CD8-positive, alpha-beta memory T cell (primary cell): ENCODE results near the gene CYREN. TPM values are rescaled to one million over a fixed set of nuclear protein-coding genes. Genes with fewer than 3 reads are reported as not detected.
"Not testable (repeated sequence)": the region's sequence is repeated elsewhere in the genome, so short reads cannot be mapped to it uniquely, and the experiment has no call there.

Experiments used
- CTCF ChIA-PET: fragments of 350-600 bp; sonication (Branson Sonifier 250); formaldehyde crosslinking; loops from one replicate; lab custom pipeline; 2021; ENCODE audit warnings: antibody characterized with exemption; lab: Charles Lee
- POLR2A ChIA-PET: fragments of 350-600 bp; sonication (Branson Sonifier 250); formaldehyde crosslinking; loops from one replicate; lab custom pipeline; 2021; ENCODE audit warnings: antibody characterized with exemption; lab: Charles Lee
- DNase-seq, 5 donors: peaks; one replicate each; pipeline versions ENCODE4 v3.0.0 to v3.0.0-alpha.2; 2020 to 2022; ENCODE audit warnings: mixed read lengths in 1 of 5
- H3K27ac ChIP-seq: one replicate; pipeline ENCODE4 v1.7.0; 2013; ENCODE audit warnings: low read depth, mild to moderate bottlenecking, low read length, moderate library complexity
- H3K27me3 ChIP-seq: 2 replicates; pipeline ENCODE4 v1.7.0; 2013; ENCODE audit warnings: low read length, mild to moderate bottlenecking; ENCODE audit not compliant: insufficient read depth, poor library complexity, severe bottlenecking
- H3K36me3 ChIP-seq: 2 replicates; pipeline ENCODE4 v1.7.0; 2013; ENCODE audit warnings: mild to moderate bottlenecking, low read length, moderate library complexity; ENCODE audit not compliant: insufficient read depth
- H3K4me1 ChIP-seq: 2 replicates; pipeline ENCODE4 v1.7.0; 2013; ENCODE audit warnings: mild to moderate bottlenecking, low read length, moderate library complexity; ENCODE audit not compliant: insufficient read depth
- H3K4me3 ChIP-seq: 2 replicates; pipeline ENCODE4 v1.7.0; 2013; ENCODE audit warnings: mild to moderate bottlenecking, low read length
- H3K9me3 ChIP-seq: 2 replicates; pipeline ENCODE4 v1.7.0; 2013; ENCODE audit warnings: mild to moderate bottlenecking, low read length
- H3K27ac Mint-ChIP-seq, 8 donors: one replicate each; pipeline ENCODE4 v1.8.0; 2020 to 2021; ENCODE audit warnings: mixed read lengths in 8 of 8, mild to moderate bottlenecking in 6 of 8, inconsistent platforms in 3 of 8, moderate library complexity in 3 of 8
- H3K27me3 Mint-ChIP-seq, 2 donors: one replicate each; pipeline ENCODE4 v1.8.0; 2020 to 2021; ENCODE audit warnings: mixed read lengths in 2 of 2, mild to moderate bottlenecking in 1 of 2, moderate library complexity in 1 of 2
- H3K36me3 Mint-ChIP-seq, 3 donors: one replicate each; pipeline ENCODE4 v1.8.0; 2020 to 2021; ENCODE audit warnings: mixed read lengths in 3 of 3, inconsistent platforms in 1 of 3, mild to moderate bottlenecking in 1 of 3
- H3K4me1 Mint-ChIP-seq, 3 donors: one replicate each; pipeline ENCODE4 v1.8.0; 2020 to 2021; ENCODE audit warnings: mixed read lengths in 3 of 3, inconsistent platforms in 1 of 3, mild to moderate bottlenecking in 1 of 3
- H3K4me3 Mint-ChIP-seq, 7 donors: one replicate each; pipeline ENCODE4 v1.8.0; 2020 to 2021; ENCODE audit warnings: mixed read lengths in 7 of 7, mild to moderate bottlenecking in 6 of 7, moderate library complexity in 4 of 7, inconsistent platforms in 2 of 7
- H3K9me3 Mint-ChIP-seq, 5 donors: one replicate each; pipeline ENCODE4 v1.8.0; 2020 to 2022; ENCODE audit warnings: mixed read lengths in 5 of 5, mild to moderate bottlenecking in 3 of 5, moderate library complexity in 2 of 5, inconsistent platforms in 1 of 5
- polyA plus RNA-seq: library from polyadenylated mRNA; unstranded; fragments of 300-500 nt; fragmentation: Illumina TruSeq; gene quantifications from one replicate; pipeline ENCODE4 v1.2.3, GENCODE V29; 2021
- total RNA-seq, 2 experiments: library from RNA; stranded (reverse); gene quantifications; one replicate each; pipeline ENCODE4 v1.2.3, GENCODE V29; 2021

Gene CYREN
- total and polyA plus RNA-seq, 3 experiments from 2014 or later, result 45.4 to 79.9 (median 77.2) TPM

DNA sequence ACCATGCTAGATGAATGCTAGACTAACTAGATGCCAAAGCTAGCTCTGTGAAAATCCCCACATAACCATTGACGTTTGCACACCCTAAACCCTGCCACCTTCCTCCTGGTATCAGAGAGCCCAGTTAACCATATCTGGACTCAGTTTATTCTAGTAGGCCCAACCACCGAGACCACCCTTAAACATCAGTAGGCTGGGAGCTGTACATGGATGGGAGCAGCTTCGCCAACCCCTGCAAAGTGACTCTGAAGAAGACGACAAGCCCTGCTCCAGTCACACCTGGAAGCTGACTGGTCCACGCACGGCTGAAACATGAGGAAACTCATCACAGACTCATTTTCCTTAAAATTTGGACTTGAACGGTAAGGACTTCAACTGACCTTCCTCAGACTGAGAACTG, 4.4 kb upstream of the CYREN start:
- Histone ChIP-seq H3K4me1 (no peaks in the 10 kb centered on the region), H3K27me3 (no peaks in the 10 kb centered on the region), H3K9me3 (no peaks in the 10 kb centered on the region), H3K4me3 (no peak overlapping the region), H3K27ac (no peak overlapping the region), H3K36me3 (no peaks in the 10 kb centered on the region)
- ChIA-PET CTCF (no interaction called here), POLR2A (no interaction called here)
- peak overlapping the region in 1 of 8 donors; percentile 51 for H3K27ac Mint-ChIP-seq
- peaks cover 5 to 13% (median 12%) of the 10 kb centered on the region in 3 donors for H3K4me1 Mint-ChIP-seq
- no peak overlapping the region for H3K4me3 Mint-ChIP-seq
- H3K27me3 Mint-ChIP-seq, result peaks cover 0 to 2% of the 10 kb centered on the region in 2 donors
- DNase-seq, result no peak
- H3K36me3 Mint-ChIP-seq, result peaks cover 5 to 15% (median 9%) of the 10 kb centered on the region in 3 donors
- peaks cover 2 to 13% (median 11%) of the 10 kb centered on the region in 5 donors for H3K9me3 Mint-ChIP-seq

DNA sequence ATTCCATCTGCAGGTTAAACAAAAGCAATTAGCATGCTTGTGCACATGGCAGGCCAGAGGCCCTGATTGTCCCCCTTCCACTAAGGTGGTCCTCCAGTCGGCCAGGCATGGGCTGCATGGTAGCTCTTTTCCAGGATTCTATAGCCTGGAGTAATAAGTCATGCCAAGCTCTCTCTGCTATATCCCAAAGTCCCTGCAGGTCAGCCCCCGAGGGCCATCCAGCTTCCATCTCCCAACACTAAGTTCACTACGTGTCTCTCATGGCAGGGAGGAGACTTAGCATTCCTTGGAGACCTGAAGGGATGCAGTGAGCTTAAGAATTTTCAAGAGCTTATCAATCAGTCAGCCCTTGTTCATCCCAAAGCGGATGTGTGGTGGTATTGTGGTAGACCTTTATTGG, 3.4 kb upstream of the CYREN start:
- H3K27me3 ChIP-seq, H3K36me3 ChIP-seq, H3K27me3 Mint-ChIP-seq, CTCF ChIA-PET, H3K4me3 ChIP-seq, H3K4me3 Mint-ChIP-seq, DNase-seq, H3K36me3 Mint-ChIP-seq, H3K9me3 ChIP-seq, H3K27ac ChIP-seq, H3K9me3 Mint-ChIP-seq: not testable (repeated sequence)
- Mint-ChIP-seq H3K4me1 (peaks cover 15 to 23% (median 22%) of the 10 kb centered on the region in 3 donors), H3K27ac (peak overlapping the region in 2 of 8 donors; percentile 42 to 58)
- POLR2A ChIA-PET, result interaction anchor here (0.6 kb wide), 1 partner anchor 352 kb away, joined by 4 read pairs; no protein-coding TSS in a partner anchor
- peaks cover 10% of the 10 kb centered on the region for H3K4me1 ChIP-seq

DNA sequence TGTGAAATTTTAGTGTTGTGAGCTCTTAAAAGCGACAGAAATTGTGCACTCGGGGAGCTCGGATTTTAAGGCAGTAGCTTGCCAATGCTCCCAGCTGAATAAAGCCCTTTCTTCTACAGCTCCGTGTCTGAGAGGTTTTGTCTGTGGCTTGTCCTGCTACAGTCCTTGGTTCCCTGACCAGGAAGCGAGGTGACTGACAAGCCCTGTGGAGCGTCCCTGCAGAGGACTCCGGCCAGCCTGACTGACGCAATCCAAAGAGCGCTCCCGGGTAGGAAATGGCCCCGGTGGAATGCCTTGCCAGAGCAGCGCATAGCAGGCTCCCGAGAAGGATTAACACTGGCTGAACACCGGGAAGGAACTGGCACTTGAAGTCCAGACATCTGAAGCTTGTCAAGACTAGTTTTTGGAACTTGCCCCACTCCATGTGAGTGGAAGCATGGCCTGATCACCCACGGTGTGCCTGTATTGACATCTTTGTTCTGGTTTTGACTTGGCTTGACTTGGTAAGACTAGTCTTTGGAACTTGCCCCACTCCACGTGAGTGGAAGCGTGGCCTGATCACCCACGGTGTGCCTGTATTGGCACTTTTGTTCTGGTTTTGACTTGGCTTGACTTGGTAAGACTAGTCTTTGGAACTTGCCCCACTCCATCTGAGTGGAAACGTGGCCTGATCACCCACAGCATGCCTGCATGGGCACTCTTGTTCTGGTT, 1.2 kb upstream of the CYREN start:
- POLR2A ChIA-PET, result interaction anchor here (2.1 to 4.0 kb wide), 2 partner anchors 24 to 40 kb away, joined by 14 to 39 read pairs; partner anchors contain the start of genes TMEM140 and WDR91
- CTCF ChIA-PET, result interaction anchor here (0.6 to 4.4 kb wide), 17 partner anchors 8 to 539 kb away, joined by 3 to 82 read pairs (median 8); partner anchors contain the start of genes AGBL3, BPGM, TMEM140 and WDR91
- not testable (repeated sequence) for H3K27me3 ChIP-seq, H3K9me3 Mint-ChIP-seq, H3K4me3 ChIP-seq, H3K9me3 ChIP-seq, H3K27ac ChIP-seq, H3K27me3 Mint-ChIP-seq, DNase-seq
- peak overlapping the region in 7 of 8 donors; percentile 73 to 99 (median 92) for H3K27ac Mint-ChIP-seq
- H3K36me3 Mint-ChIP-seq, result peaks cover 0 to 27% (median 6%) of the 10 kb centered on the region in 3 donors
- peak overlapping the region; percentile 51 to 89 (median 86) for H3K4me3 Mint-ChIP-seq
- Histone ChIP-seq H3K4me1 (peaks cover 17% of the 10 kb centered on the region), H3K36me3 (peaks cover 12% of the 10 kb centered on the region)
- H3K4me1 Mint-ChIP-seq, result peaks cover 34 to 45% (median 44%) of the 10 kb centered on the region in 3 donors

- peak overlapping the region; percentile 64 for H3K4me3 ChIP-seq
- H3K9me3 ChIP-seq, DNase-seq, H3K27me3 Mint-ChIP-seq, H3K27me3 ChIP-seq, H3K9me3 Mint-ChIP-seq: not testable (repeated sequence)
- Mint-ChIP-seq H3K4me3 (peak overlapping the region; percentile 84 to 97 (median 88)), H3K36me3 (peaks cover 0 to 34% (median 5%) of the 10 kb centered on the region in 3 donors), H3K27ac (peak overlapping the region; percentile 87 to 99 (median 94)), H3K4me1 (peaks cover 36 to 51% (median 49%) of the 10 kb centered on the region in 3 donors)
- H3K27ac ChIP-seq, result peak overlapping the region; percentile 92
- peaks cover 17% of the 10 kb centered on the region for H3K4me1 ChIP-seq
- ChIA-PET POLR2A (interaction anchor here (0.6 to 4.0 kb wide), 7 partner anchors 10 to 185 kb away, joined by 3 to 39 read pairs (median 4); partner anchors contain the start of genes AGBL3, TMEM140 and WDR91), CTCF (interaction anchor here (0.6 to 4.4 kb wide), 26 partner anchors 9 to 538 kb away, joined by 3 to 82 read pairs (median 4); partner anchors contain the start of genes AGBL3, BPGM, TMEM140 and WDR91)
- H3K36me3 ChIP-seq, result peaks cover 19% of the 10 kb centered on the region
Measured at GRCh38 chr7:135170998-135171481, 533 bp upstream of the CYREN start.

- Mint-ChIP-seq H3K27me3 (no peaks in the 10 kb centered on the region), H3K36me3 (peaks cover 0 to 45% (median 5%) of the 10 kb centered on the region in 3 donors), H3K4me3 (peak overlapping the region; percentile 85 to 97 (median 89)), H3K9me3 (no peaks in the 10 kb centered on the region), H3K27ac (peak overlapping the region; percentile 93 to 99 (median 96)), H3K4me1 (peaks cover 41 to 62% (median 54%) of the 10 kb centered on the region in 3 donors)
- Histone ChIP-seq H3K36me3 (peaks cover 28% of the 10 kb centered on the region), H3K27ac (peak overlapping the region; percentile 92), H3K4me1 (peaks cover 17% of the 10 kb centered on the region), H3K27me3 (no peaks in the 10 kb centered on the region), H3K9me3 (no peaks in the 10 kb centered on the region), H3K4me3 (peak overlapping the region; percentile 64)
- ChIA-PET CTCF (interaction anchor here (0.8 to 4.4 kb wide), 21 partner anchors 9 to 523 kb away, joined by 3 to 82 read pairs (median 4); partner anchors contain the start of genes AGBL3, BPGM, TMEM140 and WDR91), POLR2A (interaction anchor here (0.6 to 4.0 kb wide), 9 partner anchors 9 to 1903 kb away, joined by 3 to 39 read pairs (median 4); partner anchors contain the start of genes AGBL3, BPGM, TMEM140 and WDR91)
- DNase-seq, result no peak
Measured at GRCh38 chr7:135169964-135170273, 588 bp downstream of the CYREN start.

- H3K36me3 ChIP-seq, result peaks cover 28% of the 10 kb centered on the region
- H3K4me3 ChIP-seq, result peak overlapping the region; percentile 64
- no peaks in the 10 kb centered on the region for H3K9me3 Mint-ChIP-seq
- peak overlapping the region; percentile 92 for H3K27ac ChIP-seq
- H3K27ac Mint-ChIP-seq, result peak overlapping the region; percentile 93 to 99 (median 96)
- ChIA-PET POLR2A (interaction anchor here (0.5 to 4.0 kb wide), 8 partner anchors 9 to 523 kb away, joined by 3 to 39 read pairs (median 6); partner anchors contain the start of genes AGBL3, BPGM, TMEM140 and WDR91), CTCF (interaction anchor here (0.6 to 4.4 kb wide), 19 partner anchors 8 to 523 kb away, joined by 3 to 82 read pairs (median 4); partner anchors contain the start of genes AGBL3, BPGM, TMEM140 and WDR91)
- no peaks in the 10 kb centered on the region for H3K27me3 ChIP-seq
- no peaks in the 10 kb centered on the region for H3K9me3 ChIP-seq
- peaks cover 17% of the 10 kb centered on the region for H3K4me1 ChIP-seq
- peaks cover 0 to 51% (median 5%) of the 10 kb centered on the region in 3 donors for H3K36me3 Mint-ChIP-seq
- peaks cover 41 to 66% (median 55%) of the 10 kb centered on the region in 3 donors for H3K4me1 Mint-ChIP-seq
- no peaks in the 10 kb centered on the region for H3K27me3 Mint-ChIP-seq
- peak; percentile 46 to 73 (median 48) for DNase-seq
- peak overlapping the region; percentile 85 to 97 (median 89) for H3K4me3 Mint-ChIP-seq
Measured at GRCh38 chr7:135169141-135169963, 1.2 kb downstream of the CYREN start.

DNA sequence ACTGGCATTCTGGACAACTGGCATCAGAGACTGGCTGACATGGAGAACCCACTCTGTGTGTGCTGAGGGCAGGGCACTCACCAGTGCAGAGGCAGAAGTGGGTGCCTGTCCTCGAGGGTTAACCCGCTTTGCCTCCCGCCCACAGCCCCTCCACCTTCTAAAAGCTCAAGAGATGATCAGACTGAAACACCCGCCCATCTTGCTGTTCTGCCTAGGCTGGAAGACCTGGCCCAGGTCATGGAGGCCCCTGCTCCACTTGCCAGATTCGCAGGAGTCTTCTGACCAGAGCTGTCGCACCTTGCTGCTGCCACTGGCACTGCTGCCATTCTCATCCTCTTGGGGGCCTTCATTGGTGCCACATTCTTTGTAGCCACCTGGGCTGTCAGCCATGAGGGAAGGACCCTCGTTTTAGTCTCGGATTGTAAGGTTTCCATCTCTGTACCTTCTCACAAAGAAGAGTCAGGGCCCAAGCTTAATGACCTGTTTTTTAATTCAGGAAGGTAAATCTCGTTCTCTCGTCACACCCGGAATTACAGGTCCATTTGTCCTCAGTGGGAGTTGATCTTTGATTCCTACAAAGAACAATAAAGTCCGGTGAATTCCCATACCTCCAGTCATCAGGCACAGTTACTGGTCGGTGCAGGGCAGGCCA, 1.9 kb downstream of the CYREN start:
- H3K4me1 ChIP-seq, result peaks cover 17% of the 10 kb centered on the region
- peaks cover 48 to 74% (median 62%) of the 10 kb centered on the region in 3 donors for H3K4me1 Mint-ChIP-seq

More for the DNA sequence above, 1.9 kb downstream of the CYREN start:
- H3K36me3 Mint-ChIP-seq, result peaks cover 0 to 58% (median 5%) of the 10 kb centered on the region in 3 donors
- Histone ChIP-seq H3K4me3 (no peak overlapping the region), H3K27ac (no peak overlapping the region), H3K27me3 (no peaks in the 10 kb centered on the region), H3K9me3 (no peaks in the 10 kb centered on the region), H3K36me3 (peaks cover 31% of the 10 kb centered on the region)
- peak in 1 of 5 donors; percentile 21 for DNase-seq
- H3K9me3 Mint-ChIP-seq, result no peaks in the 10 kb centered on the region
- H3K27me3 Mint-ChIP-seq, result no peaks in the 10 kb centered on the region
- peak overlapping the region; percentile 85 to 97 (median 89) for H3K4me3 Mint-ChIP-seq
- POLR2A ChIA-PET, result interaction anchor here (0.5 to 4.0 kb wide), 5 partner anchors 8 to 522 kb away, joined by 4 to 39 read pairs (median 7); partner anchors contain the start of genes AGBL3, BPGM and TMEM140
- CTCF ChIA-PET, result interaction anchor here (0.6 to 4.4 kb wide), 14 partner anchors 8 to 522 kb away, joined by 3 to 82 read pairs (median 9); partner anchors contain the start of genes AGBL3, BPGM, TMEM140 and WDR91
- H3K27ac Mint-ChIP-seq, result peak overlapping the region; percentile 93 to 99 (median 96)
